GM18502 (cell line): ENCODE data around the gene ARNT2.

Experiments
- ATAC-seq: cut with Tn5 transposase; IDR thresholded peaks from one replicate; pipeline ENCODE4 v1.9.1; 2021; ENCODE audit warnings: mild to moderate bottlenecking; ENCODE audit not compliant: unreplicated experiment, poor library complexity

ARNT2 gene

GRCh38 chr15:80405554-80405850 is 1.3 kb downstream of the ARNT2 start:
- ATAC-seq = no peak

GRCh38 chr15:80405970-80406369 is 1.8 kb downstream of the ARNT2 start:
- ATAC-seq = no peak

- ATAC-seq = no peak
Observed at GRCh38 chr15:80411788-80412288, 7.7 kb downstream of the ARNT2 start.

- no peak for ATAC-seq
Observed at GRCh38 chr15:80414546-80415357, 10.6 kb downstream of the ARNT2 start.

GRCh38 chr15:80415358-80415670 is 11.1 kb downstream of the ARNT2 start:
- no peak for ATAC-seq

GRCh38 chr15:80416702-80417101 is 12.5 kb downstream of the ARNT2 start:
- no peak for ATAC-seq

- no peak for ATAC-seq
Observed at GRCh38 chr15:80418892-80419537, 14.8 kb downstream of the ARNT2 start.

- ATAC-seq = no peak
Observed at GRCh38 chr15:80419546-80419945, 15.4 kb downstream of the ARNT2 start.

GRCh38 chr15:80420658-80421057 is 16.5 kb downstream of the ARNT2 start:
- no peak for ATAC-seq

- ATAC-seq = no peak
Observed at GRCh38 chr15:80423215-80423614, 19.0 kb downstream of the ARNT2 start.

- no peak for ATAC-seq
Observed at GRCh38 chr15:80424381-80424780, 20.2 kb downstream of the ARNT2 start.

- ATAC-seq = no peak
Observed at GRCh38 chr15:80426316-80426715, 22.1 kb downstream of the ARNT2 start.

GRCh38 chr15:80429964-80430363 is 25.8 kb downstream of the ARNT2 start:
- no peak for ATAC-seq

GRCh38 chr15:80431635-80432344 is 27.6 kb downstream of the ARNT2 start:
- ATAC-seq = no peak

GRCh38 chr15:80432345-80432702 is 28.1 kb downstream of the ARNT2 start:
- no peak for ATAC-seq

- no peak for ATAC-seq
Observed at GRCh38 chr15:80433836-80434235, 29.7 kb downstream of the ARNT2 start.

- no peak for ATAC-seq
Observed at GRCh38 chr15:80434926-80435720, 30.9 kb downstream of the ARNT2 start.

- no peak for ATAC-seq
Observed at GRCh38 chr15:80436511-80437307, 32.5 kb downstream of the ARNT2 start.

GRCh38 chr15:80437334-80437891 is 33.2 kb downstream of the ARNT2 start:
- no peak for ATAC-seq

GRCh38 chr15:80439140-80439539 is 35.0 kb downstream of the ARNT2 start:
- ATAC-seq = no peak
